ENCODE data around the gene JARID2.
"Not testable (repeated sequence)": the region's sequence is repeated elsewhere in the genome, so short reads cannot be mapped to it uniquely, and the experiment has no call there.

The JARID2 gene

DNA sequence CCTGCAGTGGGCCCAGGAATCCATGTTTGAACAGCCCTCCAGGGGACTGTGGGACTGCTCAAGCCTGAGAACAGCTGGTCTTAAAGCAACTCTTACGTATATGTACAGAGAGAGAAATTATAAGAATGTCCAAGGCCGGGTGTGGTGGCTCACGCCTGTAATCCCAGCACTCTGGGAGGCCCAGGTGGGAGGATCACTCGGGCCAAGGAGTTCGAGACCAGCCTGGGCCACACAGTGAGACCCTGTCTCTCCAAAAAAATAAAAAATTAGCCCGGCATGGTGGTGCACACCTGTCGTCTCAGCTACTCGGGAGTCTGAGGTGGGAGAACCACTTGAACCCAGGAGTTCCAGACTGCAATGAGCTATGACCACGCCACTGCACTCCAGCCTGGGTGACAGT, 283.0 kb downstream of the JARID2 start:
- DNase-seq: no peak

DNA sequence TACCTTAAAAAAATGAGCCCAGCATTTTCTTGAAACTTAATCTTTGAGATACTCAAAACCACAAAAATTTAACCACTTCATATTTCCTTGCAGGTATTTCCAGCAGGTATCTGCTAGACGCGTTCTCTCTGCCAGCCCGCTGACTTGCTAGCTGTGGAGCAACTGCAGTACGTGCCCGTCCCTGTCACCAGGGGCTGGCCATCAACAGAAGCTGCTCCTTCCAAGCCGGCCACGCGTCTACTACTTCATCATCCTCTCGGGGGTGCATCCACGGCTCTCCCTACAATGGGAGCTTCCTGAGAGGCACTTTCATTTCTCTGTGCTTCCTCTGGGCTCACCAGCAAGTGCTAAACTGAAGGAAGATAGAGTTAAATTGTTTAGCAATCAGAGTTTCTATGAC, 284.5 kb downstream of the JARID2 start:
- DNase-seq: no peak

- DNase-seq: no peak
Observed at GRCh38 chr6:15531973-15532372, 286.1 kb downstream of the JARID2 start.

- DNase-seq: no peak
Observed at GRCh38 chr6:15533379-15534026, 287.6 kb downstream of the JARID2 start.

DNA sequence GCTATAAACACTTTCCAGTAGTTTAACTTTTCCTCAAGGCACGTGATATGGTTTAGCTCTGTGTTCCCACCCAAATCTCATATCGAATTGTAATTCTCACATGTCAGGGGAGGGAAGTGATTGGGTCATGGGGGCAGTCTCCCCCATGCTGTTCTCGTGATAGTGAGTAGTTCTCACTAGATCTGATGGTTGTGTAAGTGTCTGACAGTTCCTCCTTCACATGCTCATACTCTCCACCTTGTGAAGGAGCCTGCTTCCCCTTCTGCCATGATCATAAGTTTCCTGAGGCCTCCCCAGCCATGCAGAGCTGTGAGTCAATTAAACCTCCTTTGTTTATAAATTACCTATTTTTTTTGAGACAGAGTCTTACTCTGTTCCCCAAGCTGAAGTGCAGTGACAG, 289.1 kb downstream of the JARID2 start:
- DNase-seq: no peak

GRCh38 chr6:15535495-15536197, 289.8 kb downstream of the JARID2 start:
- DNase-seq: no peak

DNA sequence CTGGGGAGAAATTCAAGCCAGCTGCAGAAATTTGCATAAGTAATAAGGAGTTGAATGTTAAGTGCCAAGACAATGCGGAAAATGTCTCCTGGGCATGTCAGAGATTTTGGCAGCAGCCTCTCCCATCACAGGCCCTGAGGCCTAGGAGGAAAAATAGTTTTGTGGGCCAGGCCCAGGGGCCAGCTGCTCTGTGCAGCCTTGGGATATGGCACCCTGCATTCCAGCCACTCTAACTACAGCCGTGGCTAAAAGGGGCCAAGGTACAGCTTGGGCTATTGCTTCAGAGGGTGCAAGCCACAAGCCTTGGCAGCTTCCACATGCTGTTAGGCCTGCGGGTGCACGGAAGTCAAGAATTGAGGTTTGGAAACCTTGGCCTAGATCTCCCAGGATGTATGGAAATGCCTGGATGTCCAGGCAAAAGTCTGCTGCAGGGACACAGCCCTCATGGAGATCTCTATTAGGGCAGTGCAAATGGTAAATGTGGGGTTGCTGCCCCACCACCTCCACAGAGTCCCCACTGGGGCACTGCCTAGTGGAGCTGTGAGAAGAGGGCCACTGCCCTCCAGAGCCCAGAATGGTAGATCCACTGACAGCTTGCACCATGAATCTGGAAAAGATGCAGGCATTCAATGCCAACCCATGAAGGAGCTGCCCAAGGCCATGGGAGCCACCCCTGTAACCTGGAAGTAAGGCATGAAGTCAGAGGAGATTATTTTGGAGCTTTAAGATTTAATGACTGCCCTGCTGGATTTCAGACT, 290.5 kb downstream of the JARID2 start:
- no peak for DNase-seq

DNA sequence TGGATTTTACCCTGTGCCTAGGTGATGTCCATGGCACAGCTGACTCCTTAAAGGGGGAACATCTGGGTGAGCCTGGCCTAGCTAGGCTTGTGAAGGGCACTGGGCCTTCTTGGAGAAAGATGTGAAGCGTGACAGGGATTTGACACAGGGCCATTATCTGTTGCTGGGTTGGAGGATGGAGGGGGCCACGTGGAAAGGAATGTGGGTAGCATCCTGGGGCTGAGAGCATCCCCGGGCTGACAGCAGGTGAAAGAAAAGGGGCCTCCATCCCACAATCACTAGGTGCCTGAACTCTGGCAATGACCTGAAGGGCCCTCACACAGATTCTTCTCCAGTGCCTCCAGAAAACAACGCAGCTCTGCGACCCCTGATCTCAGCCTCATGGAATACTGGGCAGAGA, 292.2 kb downstream of the JARID2 start:
- DNase-seq: no peak

DNA sequence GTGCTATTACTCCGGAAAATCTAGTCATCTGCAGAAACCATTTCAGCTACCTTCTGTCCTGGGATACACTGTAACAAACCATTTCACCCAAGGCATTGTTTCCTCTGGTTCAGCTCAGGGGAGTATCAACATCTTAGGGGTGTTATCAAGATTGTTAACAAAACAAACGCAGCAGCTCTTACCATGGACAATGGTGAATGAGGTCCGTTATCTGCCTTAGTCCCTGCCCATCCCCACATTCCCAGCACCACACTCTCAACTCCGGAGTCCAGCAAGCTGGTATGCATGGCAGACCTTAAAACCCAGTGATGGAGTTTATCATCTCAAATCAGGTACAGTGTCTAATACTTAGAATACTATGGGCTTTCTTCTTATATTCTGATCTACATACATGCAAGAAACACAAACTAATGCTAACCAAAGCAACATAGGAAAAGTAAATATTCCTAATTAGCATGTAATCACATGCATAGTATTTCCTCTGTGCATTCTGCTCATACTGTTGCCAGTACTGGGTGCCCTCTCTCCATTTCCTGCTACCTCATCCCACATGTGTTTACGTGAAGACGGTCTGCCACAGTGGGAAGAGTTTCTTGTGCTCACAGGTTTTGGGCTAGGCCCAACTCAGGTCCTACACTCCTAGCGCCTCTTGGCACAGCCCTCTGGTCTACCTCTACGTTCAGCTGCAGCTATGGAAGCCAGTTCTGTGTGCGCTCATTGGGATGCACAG, 293.1 kb downstream of the JARID2 start:
- no peak for DNase-seq

DNA sequence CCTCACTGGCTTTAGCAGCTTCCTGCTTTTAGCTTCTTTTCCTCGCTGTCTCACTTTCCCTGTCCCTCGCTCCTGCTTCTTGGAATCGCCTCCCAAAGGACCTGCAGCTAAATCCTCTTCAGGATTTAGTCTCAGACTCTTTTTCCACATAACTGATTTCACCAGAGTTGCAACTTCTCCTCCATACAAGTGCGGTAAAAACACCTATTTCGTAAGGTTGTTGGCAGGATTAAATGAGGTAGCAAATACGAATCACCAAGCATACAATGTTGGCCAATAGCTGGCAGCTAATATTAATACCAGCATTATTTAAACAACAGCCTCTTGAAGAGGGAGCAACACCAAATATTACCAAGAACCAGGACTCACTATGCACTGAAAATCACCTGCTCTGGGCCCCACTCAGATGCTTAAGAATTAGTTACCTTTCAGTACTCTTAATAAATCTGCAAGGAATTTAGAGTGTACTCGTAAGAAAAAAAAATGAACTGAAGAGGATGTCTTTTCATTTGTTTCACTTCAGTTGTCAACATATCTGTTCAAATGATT, 293.9 kb downstream of the JARID2 start:
- DNase-seq: no peak

DNA sequence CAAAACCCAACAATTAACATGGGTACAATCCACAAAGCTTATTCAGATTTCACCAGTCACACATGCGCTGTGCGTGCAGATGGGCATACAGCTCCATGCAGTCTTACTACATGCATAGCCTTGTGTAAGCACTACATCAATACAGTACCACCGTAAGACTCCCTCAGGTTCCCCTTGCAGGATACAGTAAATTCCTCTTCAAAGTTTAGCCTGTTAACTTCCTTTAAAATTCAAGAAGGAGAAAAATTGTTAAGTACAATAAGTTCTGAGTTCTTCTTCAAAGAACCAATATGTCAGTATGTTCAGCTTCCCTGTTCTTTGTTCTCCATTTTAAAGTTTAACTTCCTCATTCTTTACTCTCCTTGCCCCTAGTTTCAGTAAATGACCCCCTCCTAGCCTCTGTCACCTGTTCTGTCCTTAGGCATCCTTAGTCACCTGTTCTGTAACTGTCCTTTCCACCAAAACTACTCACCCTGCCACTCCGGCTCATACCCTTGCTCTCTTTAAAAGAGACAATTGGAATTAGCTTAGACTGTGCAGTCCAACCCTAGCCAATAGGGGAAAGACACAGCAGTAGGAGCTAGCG, 297.6 kb downstream of the JARID2 start:
- not testable (repeated sequence) for DNase-seq

- DNase-seq: no peak
Observed at GRCh38 chr6:15544321-15544900, 298.5 kb downstream of the JARID2 start.

DNA sequence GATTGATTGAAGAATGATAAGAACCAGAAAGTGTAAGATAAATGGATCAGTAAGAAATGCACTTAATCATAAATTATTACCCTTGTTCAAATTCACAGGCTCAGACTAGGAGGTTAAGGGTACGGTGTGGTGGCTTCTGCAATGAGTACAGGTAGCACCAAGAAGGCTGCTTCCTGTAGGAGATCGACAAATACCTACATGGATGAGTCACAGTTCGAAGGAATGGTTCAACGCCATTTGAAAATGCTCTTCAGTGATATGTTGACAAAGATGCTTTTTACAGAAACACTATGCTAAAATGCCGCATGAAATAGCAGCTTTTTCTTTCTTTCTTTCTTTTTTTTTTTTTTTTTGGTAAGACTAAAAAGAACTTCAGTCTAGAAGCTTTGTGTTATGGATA, 300.7 kb downstream of the JARID2 start:
- no peak for DNase-seq

GRCh38 chr6:15547400-15547799, 301.5 kb downstream of the JARID2 start:
- DNase-seq: no peak

DNA sequence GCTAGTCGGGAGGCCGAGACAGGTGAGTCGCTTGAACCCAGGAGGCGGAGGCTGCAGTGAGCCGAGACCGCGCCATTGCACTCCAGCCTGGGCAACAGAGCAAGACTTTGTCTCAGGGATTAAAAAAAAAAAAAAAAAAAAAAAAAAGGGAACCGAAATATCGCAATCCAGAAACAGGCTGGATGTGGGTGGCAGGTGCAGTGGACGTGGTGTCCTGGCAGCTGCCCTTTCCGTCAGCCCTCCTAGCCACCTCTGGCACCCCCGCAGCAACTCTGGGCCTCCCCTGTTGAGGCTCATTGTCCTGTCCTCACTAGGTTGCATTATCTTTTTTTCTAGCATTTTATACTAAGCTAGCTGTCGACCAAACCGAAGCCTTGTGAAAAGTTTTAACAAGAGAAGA, 303.5 kb downstream of the JARID2 start:
- DNase-seq: no peak

DNA sequence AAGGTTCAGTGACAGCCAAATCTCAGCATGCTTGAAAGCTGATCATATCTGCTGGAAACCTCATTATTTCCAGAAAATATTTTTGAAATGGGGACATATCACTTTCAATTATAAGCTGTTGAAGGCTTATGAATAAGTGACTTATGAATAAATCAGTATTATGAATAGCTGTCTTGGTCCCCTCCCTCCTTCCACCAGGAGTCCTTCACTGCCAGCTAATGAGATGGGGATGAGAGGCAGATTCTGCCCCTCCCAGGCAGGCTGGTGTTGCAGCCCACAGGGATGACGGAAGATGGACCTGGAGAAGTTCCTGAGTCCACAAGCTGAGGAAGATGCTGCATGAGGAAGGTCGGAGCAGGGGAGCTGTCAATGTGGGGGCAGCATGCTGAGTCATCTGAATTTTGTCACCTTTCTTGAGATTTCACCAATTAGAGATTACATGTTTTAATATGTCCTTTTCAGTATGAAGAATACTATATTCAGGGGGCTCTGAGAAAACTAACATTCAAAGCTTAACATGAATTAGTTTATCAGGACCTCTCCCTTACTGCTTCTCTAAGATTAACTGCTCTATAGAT, 304.8 kb downstream of the JARID2 start:
- DNase-seq: no peak

DNA sequence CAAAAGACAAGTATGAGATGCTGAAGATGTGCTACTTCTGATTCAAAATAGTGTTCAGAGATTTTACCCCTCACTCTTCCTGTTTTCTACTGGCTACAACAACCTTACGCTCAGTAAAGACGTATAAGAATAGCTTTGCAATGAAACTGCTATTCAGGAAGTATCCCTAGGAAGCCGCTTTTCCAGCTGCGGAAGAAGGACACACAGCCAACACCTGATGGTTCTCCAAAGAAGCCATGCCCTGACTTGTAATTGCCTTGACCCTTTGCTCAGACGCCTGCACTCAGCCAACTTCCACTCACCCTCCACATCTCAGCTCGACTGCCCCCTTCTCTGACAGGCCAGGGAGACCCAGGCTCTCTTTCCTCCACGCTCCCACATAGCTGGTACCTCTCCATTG, 305.4 kb downstream of the JARID2 start:
- no peak for DNase-seq

DNA sequence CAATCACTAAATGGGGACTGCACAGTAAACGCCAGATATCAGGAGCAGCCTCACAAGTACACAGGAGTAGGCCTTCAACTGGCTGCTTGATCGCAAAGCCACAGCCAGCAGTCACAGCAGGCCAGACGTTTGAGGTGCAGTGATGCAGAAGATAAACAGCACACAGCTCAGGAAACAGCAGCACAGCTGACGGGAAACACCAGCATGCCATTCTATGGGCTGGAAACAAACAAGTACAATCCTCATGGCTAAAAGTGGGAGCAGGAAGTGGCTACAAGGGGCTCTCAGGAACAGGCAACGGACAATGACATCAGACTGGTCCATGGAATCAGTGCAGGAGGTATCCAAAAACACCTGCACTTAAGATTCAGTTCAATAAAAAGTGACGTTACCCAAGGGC, 305.9 kb downstream of the JARID2 start:
- no peak for DNase-seq

DNA sequence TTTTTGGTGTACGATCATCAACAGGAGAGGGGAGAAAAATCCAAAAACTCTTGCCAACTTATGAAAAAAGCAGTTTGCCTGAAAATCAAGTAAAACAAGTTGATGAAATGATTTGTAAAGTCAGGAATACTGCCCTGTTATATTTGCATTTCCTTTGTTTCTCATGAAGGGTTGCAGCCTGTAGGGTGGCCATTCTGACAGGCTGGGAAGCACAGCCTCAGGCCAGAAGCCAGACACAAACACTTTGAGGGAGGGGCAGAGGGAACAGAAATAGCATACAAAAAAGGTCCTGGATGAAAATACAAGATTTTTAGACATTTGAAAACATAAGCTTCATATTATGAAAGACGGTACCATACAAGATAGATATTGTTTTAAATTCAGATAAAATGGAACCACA, 307.2 kb downstream of the JARID2 start:
- no peak for DNase-seq

- DNase-seq: no peak
Observed at GRCh38 chr6:15553736-15554294, 307.9 kb downstream of the JARID2 start.

DNA sequence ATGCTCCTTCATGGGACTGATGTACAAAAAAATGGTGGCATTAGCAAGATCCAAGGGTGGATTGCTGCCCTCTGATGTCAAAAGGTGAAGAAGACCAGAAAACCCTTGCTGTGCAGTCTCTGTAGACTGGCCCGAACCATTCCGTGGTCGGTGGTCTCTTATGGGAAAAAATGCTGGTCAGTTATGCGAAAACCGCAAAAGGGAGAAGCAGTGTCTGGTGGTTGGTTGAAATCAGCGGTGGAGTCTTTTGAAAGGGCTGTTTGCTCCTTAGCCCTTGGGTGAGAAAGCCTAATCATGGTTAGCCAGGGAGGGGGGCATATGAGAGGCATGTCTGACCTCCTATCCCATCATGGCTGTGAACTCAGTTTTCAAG, 308.8 kb downstream of the JARID2 start:
- DNase-seq: no peak

All from central memory CD4-positive, alpha-beta T cell (primary cell).